Caco-2 (cell line): ENCODE results near the gene UBE2L5. TPM values are rescaled to one million over a fixed set of nuclear protein-coding genes. Genes with fewer than 3 reads are reported as not detected.
A peak's percentile ranks its signal among the peaks of the same experiment; 100 is the strongest.

Experiments used
- BruUV-seq: library from RNA; stranded (reverse); fragments of 400-500 nt; replicated peaks from 2 replicates; lab custom pipeline; 2021; lab: Mats Ljungman, UMichigan
- CTCF ChIA-PET: fragments of 300-600 bp; sonication (Branson Sonifier 250); formaldehyde crosslinking; loops from one replicate; lab custom pipeline; 2022; ENCODE audit warnings: antibody characterized with exemption; lab: Charles Lee
- POLR2A ChIA-PET: fragments of 300-600 bp; sonication (Branson Sonifier 250); formaldehyde crosslinking; loops from one replicate; lab custom pipeline; 2022; ENCODE audit warnings: antibody characterized with exemption; lab: Charles Lee
- DNase-seq, 2 experiments: peaks; one replicate each; pipeline versions ENCODE4 v3.0.0 to v3.0.0-alpha.2; 2020 to 2022
- H3K27me3 ChIP-seq: replicated peaks from 2 replicates; pipeline ENCODE4 v1.6.0; 2011; ENCODE audit warnings: low read length; ENCODE audit not compliant: control insufficient read depth, insufficient read depth
- H3K36me3 ChIP-seq: 2 replicates; pipeline ENCODE4 v1.5.1; 2011; ENCODE audit warnings: low read length; ENCODE audit not compliant: control insufficient read depth, insufficient read depth
- H3K4me1 ChIP-seq: fragments of 250-450 bp; sonication (Bioruptor Pico); 2 replicates; pipeline ENCODE4 v1.5.1; 2020; ENCODE audit warnings: mild to moderate bottlenecking
- H3K4me3 ChIP-seq: 2 replicates; pipeline ENCODE4 v1.5.1; 2011; ENCODE audit warnings: low read depth, mild to moderate bottlenecking, control low read depth, low read length
- H3K9me3 ChIP-seq: fragments of 250-450 bp; sonication (Bioruptor Pico); 2 replicates; pipeline ENCODE4 v1.5.1; 2020; ENCODE audit warnings: mild to moderate bottlenecking, moderate library complexity
- H3K27ac Mint-ChIP-seq: one replicate; pipeline ENCODE4 v1.8.0; 2022; ENCODE audit warnings: mixed read lengths; ENCODE audit not compliant: unreplicated experiment
- H3K27me3 Mint-ChIP-seq: one replicate; pipeline ENCODE4 v1.8.0; 2022; ENCODE audit warnings: mixed read lengths; ENCODE audit not compliant: insufficient read depth, unreplicated experiment
- H3K36me3 Mint-ChIP-seq: one replicate; pipeline ENCODE4 v1.8.0; 2022; ENCODE audit warnings: mild to moderate bottlenecking, mixed read lengths; ENCODE audit not compliant: insufficient read depth, unreplicated experiment
- H3K4me1 Mint-ChIP-seq: one replicate; pipeline ENCODE4 v1.8.0; 2022; ENCODE audit warnings: low read depth, mixed read lengths; ENCODE audit not compliant: unreplicated experiment
- H3K4me3 Mint-ChIP-seq: one replicate; pipeline ENCODE4 v1.8.0; 2022; ENCODE audit warnings: mild to moderate bottlenecking, moderate library complexity, mixed read lengths; ENCODE audit not compliant: unreplicated experiment
- H3K9me3 Mint-ChIP-seq: one replicate; pipeline ENCODE4 v1.8.0; 2022; ENCODE audit warnings: mixed read lengths; ENCODE audit not compliant: unreplicated experiment
- CTCF ChIP-seq, 2 experiments: fragments of 200-600 bp in 1 of 2; IDR thresholded peaks; 1 replicate in 1 of 2; 2 replicates in 1 of 2; pipeline versions ENCODE4 v1.5.1 to v1.8.0; 2011 to 2022; ENCODE audit warnings: antibody characterized with exemption in 1 of 2, control low read depth in 1 of 2, inconsistent platforms in 1 of 2, low read depth in 1 of 2, low read length in 1 of 2, mild to moderate bottlenecking in 1 of 2, moderate library complexity in 1 of 2; ENCODE audit not compliant: insufficient read depth in 1 of 2, severe bottlenecking in 1 of 2, unreplicated experiment in 1 of 2
- intact Hi-C: fragments of 100-400 bp; cut with micrococcal nuclease; formaldehyde crosslinking; loops from one replicate; pipeline ENCODE4 v1.10.0; 2022; ENCODE audit not compliant: unreplicated experiment
- total RNA-seq: library from RNA; stranded (reverse); gene quantifications from 2 replicates; pipeline ENCODE4 v1.2.3, GENCODE V29; 2022

The UBE2L5 gene
- total RNA-seq, 1 experiment from 2014 or later: not detected

- intact Hi-C loops: loop anchor here (1.0 to 5.0 kb wide), 4 partner anchors 13 to 196 kb away; partner anchors contain the start of genes HMGB1 and USPL1
- H3K4me3 ChIP-seq: peak overlapping the region; percentile 58
- peaks cover 8% of the 10 kb centered on the region for H3K4me1 Mint-ChIP-seq
- ChIA-PET POLR2A (interaction anchor here (0.6 to 1.1 kb wide), 6 partner anchors 13 to 529 kb away, joined by 3 to 8 read pairs (median 4); no protein-coding TSS in a partner anchor), CTCF (interaction anchor here (0.5 to 0.6 kb wide), 2 partner anchors 15 to 34 kb away, joined by 3 read pairs; no protein-coding TSS in a partner anchor)
- no peaks in the 10 kb centered on the region for H3K9me3 ChIP-seq
- H3K27me3 Mint-ChIP-seq: no peaks in the 10 kb centered on the region
- no peaks in the 10 kb centered on the region for H3K9me3 Mint-ChIP-seq
- DNase-seq: peak; percentile 77 to 84
- H3K36me3 ChIP-seq: no peaks in the 10 kb centered on the region
- peaks cover 7% of the 10 kb centered on the region; the same call in 1 of the 2 replicates for H3K4me1 ChIP-seq
- no peaks in the 10 kb centered on the region for H3K27me3 ChIP-seq
- peak overlapping the region; percentile 16 for H3K27ac Mint-ChIP-seq
- TSS peak; percentile 76 for BruUV-seq
- peak overlapping the region; percentile 72 for H3K4me3 Mint-ChIP-seq
- no peak for TF ChIP-seq CTCF (IDR thresholded peaks at IDR 0.05; ENCODE audit: insufficient read depth in 1 of 2, low read depth in 1 of 2, low read length in 1 of 2, severe bottlenecking in 1 of 2, unreplicated experiment in 1 of 2)
- H3K36me3 Mint-ChIP-seq: no peaks in the 10 kb centered on the region
Measured at GRCh38 chr13:30421093-30422053, 920 bp upstream of the UBE2L5 start.

- no peak for DNase-seq
- no peaks in the 10 kb centered on the region for H3K9me3 Mint-ChIP-seq
Measured at GRCh38 chr13:30423891-30424290, 1.6 kb downstream of the UBE2L5 start.

More at GRCh38 chr13:30423891-30424290, 1.6 kb downstream of the UBE2L5 start:
- Histone ChIP-seq H3K4me3 (no peak overlapping the region), H3K9me3 (no peaks in the 10 kb centered on the region), H3K36me3 (no peaks in the 10 kb centered on the region), H3K27me3 (no peaks in the 10 kb centered on the region), H3K4me1 (peaks cover 7% of the 10 kb centered on the region; the same call in 1 of the 2 replicates)
- TF ChIP-seq CTCF (IDR thresholded peaks at IDR 0.05; ENCODE audit: insufficient read depth in 1 of 2, low read depth in 1 of 2, low read length in 1 of 2, severe bottlenecking in 1 of 2, unreplicated experiment in 1 of 2): no peak
- H3K36me3 Mint-ChIP-seq: no peaks in the 10 kb centered on the region
- H3K27ac Mint-ChIP-seq: no peak overlapping the region
- H3K4me3 Mint-ChIP-seq: no peak overlapping the region
- H3K27me3 Mint-ChIP-seq: no peaks in the 10 kb centered on the region
- ChIA-PET CTCF (no interaction called here), POLR2A (no interaction called here)
- BruUV-seq: no TSS peak
- intact Hi-C loops: loop anchor here (5.0 kb wide), 2 partner anchors 43 to 193 kb away; partner anchors contain the start of genes HMGB1 and USPL1
- H3K4me1 Mint-ChIP-seq: peaks cover 8% of the 10 kb centered on the region
